Stimulated activated CD4-positive, alpha-beta T cell treated with anti-CD3 and anti-CD28 coated beads, Interleukin-4, amount 100 ng/mL, for 4 hours (primary cell): ENCODE data around the gene AGAP2.
"Not testable (repeated sequence)": the region's sequence is repeated elsewhere in the genome, so short reads cannot be mapped to it uniquely, and the experiment has no call there.

Experiments used
- DNase-seq, 2 experiments: peaks; one replicate each; pipeline ENCODE4 v3.0.0-alpha.2; 2020

The AGAP2 gene

DNA sequence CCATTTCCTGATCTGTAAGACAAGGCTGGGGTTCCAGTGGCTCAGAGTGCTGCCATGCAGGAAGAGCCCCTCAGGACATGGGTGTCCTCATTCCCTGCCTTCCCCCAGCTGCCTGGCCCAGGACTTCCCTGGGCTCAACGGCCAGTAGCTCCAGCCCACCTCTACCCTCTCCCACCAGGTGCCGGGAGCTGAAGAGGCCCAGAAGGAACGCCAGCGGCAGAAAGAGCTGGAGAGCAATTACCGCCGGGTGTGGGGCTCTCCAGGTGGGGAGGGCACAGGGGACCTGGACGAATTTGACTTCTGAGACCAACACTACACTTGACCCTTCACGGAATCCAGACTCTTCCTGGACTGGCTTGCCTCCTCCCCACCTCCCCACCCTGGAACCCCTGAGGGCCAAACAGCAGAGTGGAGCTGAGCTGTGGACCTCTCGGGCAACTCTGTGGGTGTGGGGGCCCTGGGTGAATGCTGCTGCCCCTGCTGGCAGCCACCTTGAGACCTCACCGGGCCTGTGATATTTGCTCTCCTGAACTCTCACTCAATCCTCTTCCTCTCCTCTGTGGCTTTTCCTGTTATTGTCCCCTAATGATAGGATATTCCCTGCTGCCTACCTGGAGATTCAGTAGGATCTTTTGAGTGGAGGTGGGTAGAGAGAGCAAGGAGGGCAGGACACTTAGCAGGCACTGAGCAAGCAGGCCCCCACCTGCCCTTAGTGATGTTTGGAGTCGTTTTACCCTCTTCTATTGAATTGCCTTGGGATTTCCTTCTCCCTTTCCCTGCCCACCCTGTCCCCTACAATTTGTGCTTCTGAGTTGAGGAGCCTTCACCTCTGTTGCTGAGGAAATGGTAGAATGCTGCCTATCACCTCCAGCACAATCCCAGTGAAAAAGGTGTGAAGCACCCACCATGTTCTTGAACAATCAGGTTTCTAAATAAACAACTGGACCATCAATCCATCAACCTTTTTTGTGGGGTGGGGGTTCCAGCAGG lies 17.6 kb downstream of the AGAP2 start:
- no peak for DNase-seq

DNA sequence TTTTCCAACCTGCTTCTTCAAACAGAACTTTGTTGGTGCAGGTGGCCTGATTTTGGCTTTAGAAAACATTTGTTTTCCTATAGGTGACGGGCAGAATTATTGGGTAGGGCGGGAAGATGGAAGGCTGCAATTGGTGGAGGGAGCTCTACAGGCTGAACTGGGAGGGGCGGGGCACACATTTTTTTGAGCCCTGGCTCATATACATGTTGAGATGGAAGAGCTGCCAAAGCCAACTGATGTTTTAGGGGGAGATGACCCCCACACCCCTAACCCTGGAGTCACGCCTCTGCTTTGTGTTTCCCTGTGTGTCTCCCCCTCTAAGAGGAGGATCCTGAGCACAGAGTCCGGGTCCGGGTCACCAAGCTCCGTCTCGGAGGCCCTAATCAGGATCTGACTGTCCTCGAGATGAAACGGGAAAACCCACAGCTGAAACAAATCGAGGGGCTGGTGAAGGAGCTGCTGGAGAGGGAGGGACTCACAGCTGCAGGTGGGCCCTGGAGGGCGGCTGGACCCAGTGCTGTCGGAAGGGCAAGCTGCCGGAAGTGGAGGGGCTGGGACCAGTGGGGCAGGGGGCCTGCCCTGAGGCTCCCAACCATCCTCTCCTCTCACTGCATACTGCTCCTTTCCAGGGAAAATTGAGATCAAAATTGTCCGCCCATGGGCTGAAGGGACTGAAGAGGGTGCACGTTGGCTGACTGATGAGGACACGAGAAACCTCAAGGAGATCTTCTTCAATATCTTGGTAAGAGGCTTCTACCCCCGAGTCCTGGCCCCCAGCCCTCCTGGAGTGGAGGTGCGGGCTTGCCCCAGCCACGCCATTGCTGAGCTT lies 18.6 kb downstream of the AGAP2 start:
- DNase-seq: no peak

DNA sequence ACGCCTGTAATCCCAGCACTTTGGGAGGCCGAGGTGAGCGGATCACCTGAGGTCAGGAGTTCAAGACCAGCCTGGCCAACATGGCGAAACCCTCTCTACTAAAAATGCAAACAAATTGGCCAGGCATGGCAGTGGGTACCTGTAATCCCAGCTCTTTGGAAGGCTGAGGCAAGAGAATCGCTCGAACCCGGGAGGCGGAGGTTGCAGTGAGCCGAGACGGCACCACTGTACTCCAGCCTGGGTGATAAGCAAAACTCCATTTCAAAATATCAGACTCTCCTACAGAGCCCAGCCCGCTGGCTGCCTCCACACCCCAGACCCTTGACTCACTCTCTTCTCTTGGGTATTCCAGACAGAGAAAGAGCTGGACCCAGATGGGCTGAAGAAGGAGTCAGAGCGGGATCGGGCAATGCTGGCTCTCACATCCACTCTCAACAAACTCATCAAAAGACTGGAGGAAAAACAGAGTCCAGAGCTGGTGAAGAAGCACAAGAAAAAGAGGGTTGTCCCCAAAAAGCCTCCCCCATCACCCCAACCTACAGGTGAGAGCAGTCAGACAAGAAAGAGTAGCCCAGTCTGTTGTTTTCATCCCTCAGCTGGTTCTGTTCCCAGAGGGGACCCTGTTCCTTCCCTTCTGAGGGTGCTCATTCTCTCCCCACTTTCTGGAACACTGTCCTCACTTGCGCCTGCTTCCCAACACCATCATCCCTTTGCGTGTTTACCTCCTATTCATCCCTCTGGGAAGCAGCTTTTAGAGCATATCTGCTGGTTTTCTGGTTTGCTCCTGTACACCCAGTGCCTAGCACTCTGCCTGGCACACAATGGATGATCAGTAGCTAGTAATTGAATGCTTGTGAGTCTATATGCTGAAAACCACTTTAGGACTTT lies 19.7 kb downstream of the AGAP2 start:
- no peak for DNase-seq

DNA sequence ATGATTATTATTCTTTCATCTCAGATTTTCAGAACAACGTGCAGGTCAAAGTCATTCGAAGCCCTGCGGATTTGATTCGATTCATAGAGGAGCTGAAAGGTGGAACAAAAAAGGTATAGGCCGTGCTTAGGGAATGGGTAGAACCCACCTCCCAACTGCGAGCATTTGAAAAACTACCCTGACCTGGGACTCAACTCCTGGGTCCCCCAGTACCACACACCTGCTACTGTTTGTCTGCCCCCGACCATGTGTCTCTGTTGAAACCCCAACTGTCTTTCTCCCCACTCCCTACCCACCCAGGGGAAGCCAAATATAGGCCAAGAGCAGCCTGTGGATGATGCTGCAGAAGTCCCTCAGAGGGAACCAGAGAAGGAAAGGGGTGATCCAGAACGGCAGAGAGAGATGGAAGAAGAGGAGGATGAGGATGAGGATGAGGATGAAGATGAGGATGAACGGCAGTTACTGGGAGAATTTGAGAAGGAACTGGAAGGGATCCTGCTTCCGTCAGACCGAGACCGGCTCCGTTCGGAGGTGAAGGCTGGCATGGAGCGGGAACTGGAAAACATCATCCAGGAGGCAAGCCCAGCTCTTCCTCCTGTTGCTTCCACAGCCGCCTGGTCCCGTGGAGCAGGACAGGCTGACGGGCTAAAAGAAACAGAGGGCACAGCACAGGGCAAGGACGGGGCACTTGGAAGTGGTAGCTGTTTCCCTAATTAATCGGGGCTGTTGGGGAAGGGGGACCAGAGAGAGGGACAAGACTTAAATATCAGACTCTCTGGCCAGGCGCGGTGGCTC lies 20.5 kb downstream of the AGAP2 start:
- DNase-seq: no peak

DNA sequence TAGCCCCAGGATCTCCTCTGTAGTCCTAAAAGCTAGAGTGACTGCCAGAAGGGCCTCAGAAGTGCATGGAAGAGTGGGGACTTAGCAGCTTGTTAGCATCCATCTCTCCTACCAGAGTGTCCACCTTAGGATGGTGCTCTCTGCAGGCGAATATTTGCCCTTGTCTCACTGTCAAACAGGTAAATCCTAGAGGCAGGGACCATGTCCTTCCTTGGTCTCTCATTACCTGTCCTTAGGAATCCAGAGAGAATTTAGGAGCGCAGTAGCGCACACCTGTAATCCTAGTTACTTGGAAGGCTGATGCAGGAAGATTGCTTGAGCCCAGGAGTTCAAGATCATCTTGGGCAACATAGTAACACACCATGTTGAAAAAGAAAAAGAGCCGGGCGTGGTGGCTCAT lies 21.4 kb downstream of the AGAP2 start:
- DNase-seq: no peak

- no peak for DNase-seq
Measured at GRCh38 chr12:57716305-57716704, 22.2 kb downstream of the AGAP2 start.

- no peak for DNase-seq
Measured at GRCh38 chr12:57715786-57716185, 22.8 kb downstream of the AGAP2 start.

DNA sequence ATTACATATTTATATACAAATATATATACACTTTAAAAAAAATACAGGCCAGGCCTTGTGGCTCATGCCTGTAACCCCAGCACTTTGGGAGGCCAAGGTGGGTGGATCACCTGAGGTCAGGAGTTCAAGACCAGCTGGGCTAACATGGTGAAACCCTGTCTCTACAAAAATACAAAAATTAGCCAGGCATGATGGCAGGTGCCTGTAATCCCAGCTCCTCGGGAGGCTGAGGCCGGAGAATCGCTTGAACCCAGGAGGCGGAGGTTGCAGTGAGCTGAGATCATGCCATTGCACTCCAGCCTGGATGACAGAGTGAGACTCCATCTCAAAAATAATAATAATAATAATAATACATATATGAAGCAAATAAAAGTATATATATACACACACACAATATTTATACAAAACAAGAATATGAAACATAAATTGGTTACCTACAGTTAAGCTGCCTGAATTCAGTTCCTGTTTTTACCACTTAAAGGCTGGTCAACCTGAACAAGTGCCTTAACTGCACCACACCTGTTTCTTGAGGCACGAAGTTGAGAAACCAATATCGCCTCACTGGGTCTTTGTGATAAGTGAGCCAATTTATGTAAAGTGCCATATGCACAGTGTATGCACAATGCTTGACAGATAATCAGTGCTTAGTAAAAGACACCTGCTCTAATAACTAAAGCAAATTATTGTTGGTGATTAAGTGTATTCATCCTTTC lies 23.4 kb downstream of the AGAP2 start:
- not testable (repeated sequence) for DNase-seq

DNA sequence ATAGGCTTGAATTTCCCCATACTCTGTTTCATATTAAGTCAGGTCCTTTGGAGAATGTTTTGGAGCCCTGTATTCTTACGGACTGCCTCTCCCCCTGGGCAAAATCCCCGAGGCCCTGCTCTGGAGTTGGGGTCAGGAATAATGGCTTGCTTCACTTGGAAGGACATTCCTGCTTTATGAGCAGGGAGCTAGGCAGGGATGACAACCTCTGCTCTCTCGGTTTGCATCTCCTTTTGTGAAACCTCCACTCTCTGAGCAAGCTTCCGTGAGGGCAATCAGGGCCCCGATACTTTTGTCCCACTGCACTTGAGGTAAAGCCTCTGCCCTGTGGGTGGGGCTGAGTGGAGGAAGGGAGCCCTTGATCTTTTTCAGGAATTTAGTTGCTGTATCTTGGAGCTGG lies 25.3 kb downstream of the AGAP2 start:
- DNase-seq: no peak

DNA sequence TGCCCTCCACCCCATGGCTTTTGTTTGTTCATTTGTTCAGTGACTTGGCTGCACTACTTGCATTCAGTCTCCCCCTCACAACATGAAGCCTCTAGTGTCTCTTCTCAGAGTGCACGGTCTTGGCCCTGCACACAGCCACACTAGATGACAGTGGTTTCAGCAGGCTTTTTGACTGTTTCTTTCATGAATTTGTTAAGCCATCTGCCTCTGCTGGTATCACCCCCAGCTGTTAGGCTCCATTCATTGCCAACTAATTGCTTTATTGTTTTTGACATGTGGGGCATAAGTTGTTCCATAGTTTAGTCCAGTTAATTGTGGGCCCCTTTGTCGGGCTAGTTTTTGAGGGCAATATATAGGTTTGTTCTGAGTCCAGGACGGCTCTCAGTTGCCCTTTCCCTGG lies 25.8 kb downstream of the AGAP2 start:
- no peak for DNase-seq

DNA sequence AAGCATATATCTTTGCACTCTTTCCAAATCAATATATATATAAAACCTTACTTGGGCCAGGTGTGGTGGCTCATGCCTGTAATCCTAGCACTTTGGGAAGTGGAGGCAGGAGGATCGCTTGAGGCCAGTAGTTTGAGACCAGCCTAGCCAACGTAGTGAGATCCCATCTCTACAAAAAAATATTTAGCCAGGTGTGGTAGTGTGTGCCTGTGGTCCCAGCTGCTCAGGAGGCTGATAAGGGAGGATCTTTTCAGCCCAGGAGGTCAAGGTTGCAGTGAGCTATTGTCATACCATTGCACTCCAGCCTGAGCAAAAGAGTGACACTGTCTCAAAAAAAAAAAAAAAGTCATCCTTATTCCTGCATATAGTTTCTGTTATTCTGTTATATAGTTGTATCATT lies 30.2 kb downstream of the AGAP2 start:
- DNase-seq: no peak

GRCh38 chr12:57707250-57707649 lies 31.3 kb downstream of the AGAP2 start:
- no peak for DNase-seq

GRCh38 chr12:57700317-57700716 lies 38.2 kb downstream of the AGAP2 start:
- DNase-seq: no peak

GRCh38 chr12:57698414-57698813 lies 40.1 kb downstream of the AGAP2 start:
- no peak for DNase-seq

- DNase-seq: no peak
Measured at GRCh38 chr12:57697076-57697475, 41.5 kb downstream of the AGAP2 start.

DNA sequence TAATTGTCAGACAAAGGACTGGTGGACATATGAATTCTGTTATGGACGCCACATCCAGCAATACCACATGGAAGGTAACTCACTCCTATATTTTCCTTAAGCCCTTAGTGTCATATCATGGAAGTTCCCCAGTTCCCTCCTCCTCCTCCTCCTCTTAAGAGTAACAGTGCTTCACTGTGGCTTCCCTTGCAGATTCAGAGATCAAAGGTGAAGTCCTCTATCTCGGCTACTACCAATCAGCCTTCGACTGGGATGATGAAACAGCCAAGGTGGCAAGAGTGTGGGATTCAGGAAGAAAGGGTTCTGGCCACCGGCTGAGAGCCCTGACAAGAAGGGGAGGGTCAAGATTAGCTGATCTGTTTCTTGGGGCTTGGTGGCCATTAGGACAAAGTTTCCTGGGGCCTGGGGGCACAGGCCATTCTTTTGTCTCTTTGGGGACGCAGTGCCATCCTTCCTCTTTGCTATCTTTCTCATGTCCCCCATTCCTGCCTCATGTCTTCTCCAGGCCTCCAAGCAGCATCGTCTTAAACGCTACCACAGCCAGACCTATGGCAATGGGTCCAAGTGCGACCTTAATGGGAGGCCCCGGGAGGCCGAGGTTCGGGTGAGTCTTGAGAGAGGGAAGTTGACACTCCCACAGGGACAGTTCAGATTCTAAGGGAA lies 42.6 kb downstream of the AGAP2 start:
- DNase-seq: no peak

DNA sequence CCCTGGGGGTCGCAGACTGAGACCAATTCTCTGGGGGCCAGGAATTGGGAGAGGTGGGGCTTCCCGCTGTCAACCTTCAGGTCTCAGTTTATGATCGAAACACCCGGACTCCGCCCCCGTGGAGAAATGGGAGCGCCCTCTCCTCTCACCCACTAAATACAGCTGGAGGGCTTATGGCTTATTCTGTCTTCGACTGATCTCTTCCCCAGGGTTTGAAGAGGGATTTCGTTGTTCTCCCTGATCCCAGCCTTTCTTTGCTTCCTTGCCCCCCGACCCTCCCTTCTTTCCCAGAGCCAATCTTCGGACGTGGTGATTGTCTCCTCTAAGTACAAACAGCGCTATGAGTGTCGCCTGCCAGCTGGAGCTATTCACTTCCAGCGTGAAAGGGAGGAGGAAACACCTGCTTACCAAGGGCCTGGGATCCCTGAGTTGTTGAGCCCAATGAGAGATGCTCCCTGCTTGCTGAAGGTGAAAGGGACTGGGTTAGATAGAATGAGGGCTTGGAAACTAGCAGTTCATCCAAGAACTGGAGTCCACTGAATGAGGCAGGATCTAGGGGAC lies 44.0 kb downstream of the AGAP2 start:
- DNase-seq: no peak

- peak; percentile 83 to 98 for DNase-seq
Measured at GRCh38 chr12:57693659-57694458, 44.7 kb downstream of the AGAP2 start, which contains the start of gene OS9. OS9 (plus strand) TSS chr12:57694132; CDS start chr12:57694162, 30 bp downstream.

DNA sequence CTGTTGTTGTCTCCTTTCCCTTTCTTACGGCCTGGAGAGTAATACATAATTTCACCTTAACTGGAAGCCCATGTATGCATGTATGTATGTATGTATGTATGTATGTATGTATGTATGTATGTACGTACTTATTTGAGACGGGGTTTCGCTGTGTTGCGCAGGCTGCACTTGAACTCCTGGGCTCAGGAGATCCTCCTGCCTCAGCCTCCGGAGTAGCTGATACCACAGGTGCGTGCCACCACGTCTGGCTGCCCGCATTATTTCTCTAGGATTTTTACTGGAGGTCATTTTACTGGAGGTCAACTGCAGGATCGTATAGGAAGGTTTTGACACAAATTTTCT lies 45.3 kb downstream of the AGAP2 start:
- no peak for DNase-seq
